Measurements from ENCODE around the gene KRTAP4-12.
"Not testable (repeated sequence)": the region's sequence is repeated elsewhere in the genome, so short reads cannot be mapped to it uniquely, and the experiment has no call there.

The KRTAP4-12 gene

GRCh38 chr17:41125064-41125463 lies 1.1 kb upstream of the KRTAP4-12 start:
- no peak overlapping the region for H3K27ac ChIP-seq
- TF ChIP-seq ZFX (IDR thresholded peaks at IDR 0.05; ENCODE audit: borderline replicate concordance), result no peak

- H3K27ac ChIP-seq, result not testable (repeated sequence)
Measured at GRCh38 chr17:41123292-41123990, 541 bp downstream of the KRTAP4-12 start.

GRCh38 chr17:41121742-41122141 lies 2.2 kb downstream of the KRTAP4-12 start:
- no peak overlapping the region for H3K27ac ChIP-seq
- no peak for TF ChIP-seq ZFX (IDR thresholded peaks at IDR 0.05; ENCODE audit: borderline replicate concordance)
- no peak for TF ChIP-seq CTCF (IDR thresholded peaks at IDR 0.05)

GRCh38 chr17:41119696-41120690 lies 4.0 kb downstream of the KRTAP4-12 start:
- H3K27ac ChIP-seq, result not testable (repeated sequence)

GRCh38 chr17:41118721-41119120 lies 5.3 kb downstream of the KRTAP4-12 start:
- no peak overlapping the region for H3K27ac ChIP-seq
- TF ChIP-seq CTCF (IDR thresholded peaks at IDR 0.05), result no peak
- no peak for TF ChIP-seq ZFX (IDR thresholded peaks at IDR 0.05; ENCODE audit: borderline replicate concordance)

GRCh38 chr17:41117846-41118386 lies 6.1 kb downstream of the KRTAP4-12 start, which contains the start of gene KRTAP4-11:
KRTAP4-11 (minus strand) TSS chr17:41118373; CDS start chr17:41118315, 58 bp downstream.
- not testable (repeated sequence) for H3K27ac ChIP-seq

GRCh38 chr17:41116297-41116696 lies 7.7 kb downstream of the KRTAP4-12 start:
- no peak overlapping the region for H3K27ac ChIP-seq
- TF ChIP-seq CTCF (IDR thresholded peaks at IDR 0.05) (no peak), ZFX (IDR thresholded peaks at IDR 0.05; ENCODE audit: borderline replicate concordance) (no peak)

- H3K27ac ChIP-seq, result no peak overlapping the region
- TF ChIP-seq ZFX (IDR thresholded peaks at IDR 0.05; ENCODE audit: borderline replicate concordance) (no peak), CTCF (IDR thresholded peaks at IDR 0.05) (no peak)
Measured at GRCh38 chr17:41111151-41111885, 12.7 kb downstream of the KRTAP4-12 start.

GRCh38 chr17:41108728-41109386 lies 15.1 kb downstream of the KRTAP4-12 start:
- H3K27ac ChIP-seq, result not testable (repeated sequence)

Measured in 22Rv1 (cell line).